PC-9 (cell line): ENCODE results near the gene PHF10. TPM values are rescaled to one million over a fixed set of nuclear protein-coding genes. Genes with fewer than 3 reads are reported as not detected.

ENCODE experiments used
- BruUV-seq: library from RNA; stranded (reverse); fragments of 400-500 nt; replicated peaks from 2 replicates; lab custom pipeline; 2021; lab: Mats Ljungman, UMichigan
- CTCF ChIA-PET: fragments of 300-600 bp; sonication (Branson Sonifier 250); formaldehyde crosslinking; loops from one replicate; lab custom pipeline; 2022; ENCODE audit warnings: antibody characterized with exemption; lab: Charles Lee
- POLR2A ChIA-PET: fragments of 300-600 bp; sonication (Branson Sonifier 250); formaldehyde crosslinking; loops from one replicate; lab custom pipeline; 2022; ENCODE audit warnings: antibody characterized with exemption; ENCODE audit not compliant: unreplicated experiment; lab: Charles Lee
- DNase-seq, 2 experiments: peaks; one replicate each; pipeline versions ENCODE4 v3.0.0 to v3.0.0-alpha.2; 2015 to 2022; ENCODE audit warnings: mixed read lengths in 1 of 2
- H2AFZ ChIP-seq: fragments of 200-600 bp; sonication (generic); 2 replicates; pipeline ENCODE4 v1.8.1; 2017; ENCODE audit warnings: antibody characterized with exemption
- H3F3A ChIP-seq: fragments of 200-600 bp; sonication (generic); 2 replicates; pipeline ENCODE4 v1.8.1; 2017; ENCODE audit warnings: antibody characterized with exemption, mild to moderate bottlenecking, low read depth; ENCODE audit not compliant: insufficient read depth
- H3K27ac ChIP-seq: fragments of 200-600 bp; sonication (generic); 2 replicates; pipeline ENCODE4 v1.6.1; 2016; ENCODE audit warnings: mixed run types
- H3K27me3 ChIP-seq: fragments of 200-600 bp; sonication (generic); 2 replicates; pipeline ENCODE4 v1.6.1; 2016; ENCODE audit warnings: low read depth, mixed run types; ENCODE audit not compliant: insufficient read depth
- H3K36me3 ChIP-seq: fragments of 200-600 bp; sonication (generic); 2 replicates; pipeline ENCODE4 v1.6.1; 2016; ENCODE audit warnings: low read depth, mixed run types
- H3K4me1 ChIP-seq: fragments of 200-600 bp; sonication (generic); replicated peaks from 2 replicates; pipeline ENCODE4 v1.6.1; 2016; ENCODE audit warnings: mixed run types; ENCODE audit not compliant: insufficient read depth
- H3K4me2 ChIP-seq: fragments of 200-600 bp; sonication (generic); 2 replicates; pipeline ENCODE4 v1.6.1; 2017; ENCODE audit warnings: mixed run types
- H3K4me3 ChIP-seq: fragments of 200-600 bp; sonication (generic); 2 replicates; pipeline ENCODE4 v1.6.1; 2016; ENCODE audit warnings: mixed run types
- H3K79me2 ChIP-seq: fragments of 200-600 bp; sonication (generic); 2 replicates; pipeline ENCODE4 v1.6.1; 2017; ENCODE audit warnings: low read depth, mixed run types
- H3K9me2 ChIP-seq: fragments of 200-600 bp; sonication (generic); 2 replicates; pipeline ENCODE4 v1.8.1; 2017; ENCODE audit warnings: mild to moderate bottlenecking; ENCODE audit not compliant: insufficient read depth
- H3K9me3 ChIP-seq: fragments of 200-600 bp; sonication (generic); 2 replicates; pipeline ENCODE4 v1.8.1; 2016; ENCODE audit warnings: low read depth; ENCODE audit not compliant: insufficient read depth
- H4K20me1 ChIP-seq: fragments of 200-600 bp; sonication (generic); 2 replicates; pipeline ENCODE4 v1.8.1; 2017; ENCODE audit not compliant: insufficient read depth
- EZH2 ChIP-seq: fragments of 200-600 bp; sonication (generic); IDR thresholded peaks from 2 replicates; pipeline ENCODE4 v1.8.0; 2017; ENCODE audit warnings: antibody characterized with exemption, low read depth
- intact Hi-C: fragments of 100-400 bp; cut with micrococcal nuclease; formaldehyde crosslinking; loops from one replicate; pipeline ENCODE4 v1.10.0; 2022; ENCODE audit not compliant: unreplicated experiment
- total RNA-seq: library from RNA; stranded (reverse); gene quantifications from 2 replicates; pipeline ENCODE4 v1.2.3, GENCODE V29; 2021
- TF ChIP-seq, protein P1 (sequence below): fragments of 200-600 bp; sonication (generic); conservative IDR thresholded peaks from 2 replicates; pipeline ENCODE4 v1.6.1; 2017; ENCODE audit warnings: mixed run types, antibody characterized with exemption, mild to moderate bottlenecking, moderate library complexity

PHF10 gene
- total RNA-seq, 1 experiment from 2014 or later = 21.7 TPM

DNA sequence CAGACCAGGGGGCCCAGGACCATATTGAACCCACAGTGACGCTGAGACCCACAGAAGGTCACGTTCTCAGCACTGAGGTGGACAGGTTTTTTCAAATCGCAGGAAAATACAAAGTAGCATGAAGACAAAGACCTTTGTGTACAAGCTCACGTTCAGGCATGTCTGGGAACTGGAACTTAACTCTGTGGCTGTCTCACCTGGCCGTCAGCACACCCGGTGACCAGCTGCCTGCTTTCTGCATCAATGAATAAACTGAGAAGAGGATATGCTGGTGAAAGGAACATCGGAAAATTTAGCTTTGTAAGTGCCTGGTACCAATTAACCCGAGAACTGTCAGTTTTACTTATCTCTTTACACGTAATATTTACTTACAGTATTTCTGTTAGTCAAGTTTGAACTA is 59.0 kb downstream of the PHF10 start:
- Histone ChIP-seq H4K20me1 (no peaks in the 10 kb centered on the region), H3K9me2 (no peaks in the 10 kb centered on the region), H3K27me3 (no peaks in the 10 kb centered on the region), H3K4me2 (no peak overlapping the region), H3K4me3 (no peak overlapping the region), H3K9me3 (no peaks in the 10 kb centered on the region), H3K79me2 (no peaks in the 10 kb centered on the region), H3K27ac (no peak overlapping the region), H3K36me3 (no peaks in the 10 kb centered on the region; the same call in 1 of the 2 replicates), H3F3A (no peaks in the 10 kb centered on the region), H2AFZ (no peak overlapping the region), H3K4me1 (no peaks in the 10 kb centered on the region)
- intact Hi-C loops = no loop called here
- TF ChIP-seq EZH2 = no peak
- TF ChIP-seq, protein P1, sequence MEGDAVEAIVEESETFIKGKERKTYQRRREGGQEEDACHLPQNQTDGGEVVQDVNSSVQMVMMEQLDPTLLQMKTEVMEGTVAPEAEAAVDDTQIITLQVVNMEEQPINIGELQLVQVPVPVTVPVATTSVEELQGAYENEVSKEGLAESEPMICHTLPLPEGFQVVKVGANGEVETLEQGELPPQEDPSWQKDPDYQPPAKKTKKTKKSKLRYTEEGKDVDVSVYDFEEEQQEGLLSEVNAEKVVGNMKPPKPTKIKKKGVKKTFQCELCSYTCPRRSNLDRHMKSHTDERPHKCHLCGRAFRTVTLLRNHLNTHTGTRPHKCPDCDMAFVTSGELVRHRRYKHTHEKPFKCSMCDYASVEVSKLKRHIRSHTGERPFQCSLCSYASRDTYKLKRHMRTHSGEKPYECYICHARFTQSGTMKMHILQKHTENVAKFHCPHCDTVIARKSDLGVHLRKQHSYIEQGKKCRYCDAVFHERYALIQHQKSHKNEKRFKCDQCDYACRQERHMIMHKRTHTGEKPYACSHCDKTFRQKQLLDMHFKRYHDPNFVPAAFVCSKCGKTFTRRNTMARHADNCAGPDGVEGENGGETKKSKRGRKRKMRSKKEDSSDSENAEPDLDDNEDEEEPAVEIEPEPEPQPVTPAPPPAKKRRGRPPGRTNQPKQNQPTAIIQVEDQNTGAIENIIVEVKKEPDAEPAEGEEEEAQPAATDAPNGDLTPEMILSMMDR = no peak
- no TSS peak for BruUV-seq
- ChIA-PET CTCF (no interaction called here), POLR2A (no interaction called here)
- DNase-seq = no peak

GRCh38 chr6:169664227-169664626 is 60.1 kb downstream of the PHF10 start:
- Histone ChIP-seq H3K27ac (no peak overlapping the region), H3K4me3 (no peak overlapping the region), H3K36me3 (no peaks in the 10 kb centered on the region; the same call in 1 of the 2 replicates), H3K4me1 (no peaks in the 10 kb centered on the region), H3K9me2 (no peaks in the 10 kb centered on the region), H3K4me2 (no peak overlapping the region), H3K79me2 (no peaks in the 10 kb centered on the region), H3K9me3 (no peaks in the 10 kb centered on the region), H4K20me1 (no peaks in the 10 kb centered on the region), H3K27me3 (no peaks in the 10 kb centered on the region), H2AFZ (no peak overlapping the region), H3F3A (no peaks in the 10 kb centered on the region)
- TF ChIP-seq, protein P1 = no peak
- no peak for TF ChIP-seq EZH2
- POLR2A ChIA-PET = interaction anchor here (0.7 kb wide), 1 partner anchor 46 kb away, joined by 4 read pairs; no protein-coding TSS in a partner anchor
- no peak for DNase-seq
- intact Hi-C loops = no loop called here
- CTCF ChIA-PET = no interaction called here
- no TSS peak for BruUV-seq

DNA sequence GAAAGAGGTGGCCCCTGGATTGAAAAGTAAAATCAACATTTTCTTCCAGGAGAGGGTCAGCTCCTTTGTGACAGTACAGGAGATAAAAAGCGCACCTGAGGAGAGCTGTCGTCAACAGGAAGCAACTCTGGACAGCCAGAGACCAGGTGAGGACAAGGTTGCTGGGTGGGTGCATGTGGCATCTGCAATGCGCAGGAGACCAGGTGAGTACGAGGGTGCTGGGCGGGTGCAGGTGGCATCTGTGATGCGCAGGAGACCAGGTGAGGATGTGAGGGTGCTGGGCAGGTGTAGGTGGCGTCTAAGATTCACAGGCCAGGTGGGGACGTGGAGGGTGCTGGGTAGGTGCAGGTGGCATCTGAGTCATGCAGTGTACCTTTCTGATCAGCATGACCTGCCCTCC is 60.8 kb downstream of the PHF10 start:
- H3K9me2 ChIP-seq = no peaks in the 10 kb centered on the region
- no peak overlapping the region for H2AFZ ChIP-seq
- no peaks in the 10 kb centered on the region for H4K20me1 ChIP-seq
- TF ChIP-seq EZH2 = no peak
- TF ChIP-seq, protein P1 = no peak
- H3K4me1 ChIP-seq = no peaks in the 10 kb centered on the region
- no peaks in the 10 kb centered on the region for H3F3A ChIP-seq
- ChIA-PET CTCF (no interaction called here), POLR2A (no interaction called here)
- no peaks in the 10 kb centered on the region for H3K79me2 ChIP-seq
- DNase-seq = no peak
- no peaks in the 10 kb centered on the region; the same call in 1 of the 2 replicates for H3K36me3 ChIP-seq
- no peak overlapping the region for H3K4me3 ChIP-seq
- no peaks in the 10 kb centered on the region for H3K27me3 ChIP-seq
- no peak overlapping the region for H3K27ac ChIP-seq
- intact Hi-C loops = no loop called here
- no peaks in the 10 kb centered on the region for H3K9me3 ChIP-seq
- H3K4me2 ChIP-seq = no peak overlapping the region
- no TSS peak for BruUV-seq
